ENCODE data around the gene TMEM270. TPM values are rescaled to one million over a fixed set of nuclear protein-coding genes. Genes with fewer than 3 reads are reported as not detected.

TMEM270 gene
- total and polyA plus RNA-seq, 7 donors: 0.39 TPM; not detected in 6

GRCh38 chr7:73904219-73905137 lies 43.5 kb downstream of the TMEM270 start:
- no peaks in the 10 kb centered on the region for H3K9me3 ChIP-seq
- TF ChIP-seq POLR2AphosphoS5 (IDR thresholded peaks at IDR 0.05) (no peak), CTCF (IDR thresholded peaks at IDR 0.05) (no peak), POLR2A (IDR thresholded peaks at IDR 0.05) (no peak), EP300 (IDR thresholded peaks at IDR 0.05) (no peak)
- H3K36me3 ChIP-seq: no peaks in the 10 kb centered on the region
- WGBS, 2 donors: 71 to 79% methylated on average over 24 of the region's 24 CpGs
- DNase-seq: peak; percentile 55
- intact Hi-C loops (cut with DNase I): no loop called here
- no peak overlapping the region for H3K27ac ChIP-seq
- peaks cover 0 to 23% (median 6%) of the 10 kb centered on the region in 4 donors for H3K4me1 ChIP-seq
- H3K27me3 ChIP-seq: no peaks in the 10 kb centered on the region
- no peak overlapping the region for H3K4me3 ChIP-seq

- Histone ChIP-seq H3K27ac (no peak overlapping the region), H3K4me1 (peaks cover 0 to 14% (median 2%) of the 10 kb centered on the region in 4 donors), H3K27me3 (no peaks in the 10 kb centered on the region), H3K4me3 (no peak overlapping the region), H3K9me3 (no peaks in the 10 kb centered on the region), H3K36me3 (no peaks in the 10 kb centered on the region)
- peak; percentile 45 for DNase-seq
- intact Hi-C loops (cut with DNase I): no loop called here
- WGBS, 2 donors: 92% methylated on average over 15 of the region's 15 CpGs
- TF ChIP-seq POLR2A (IDR thresholded peaks at IDR 0.05) (no peak), CTCF (IDR thresholded peaks at IDR 0.05) (no peak), EP300 (IDR thresholded peaks at IDR 0.05) (no peak), POLR2AphosphoS5 (IDR thresholded peaks at IDR 0.05) (no peak)
These were observed 44.4 kb downstream of the TMEM270 start for GRCh38 chr7:73905360-73905759.

- Histone ChIP-seq H3K4me1 (peaks cover 0 to 9% (median 0%) of the 10 kb centered on the region in 4 donors), H3K36me3 (no peaks in the 10 kb centered on the region), H3K4me3 (no peak overlapping the region), H3K27ac (no peak overlapping the region), H3K9me3 (no peaks in the 10 kb centered on the region), H3K27me3 (no peaks in the 10 kb centered on the region)
- 89% methylated on average over 13 of the region's 13 CpGs for WGBS, 2 donors
- no peak for TF ChIP-seq POLR2A (IDR thresholded peaks at IDR 0.05)
- no peak for TF ChIP-seq EP300 (IDR thresholded peaks at IDR 0.05)
- TF ChIP-seq CTCF (IDR thresholded peaks at IDR 0.05): no peak
- TF ChIP-seq POLR2AphosphoS5 (IDR thresholded peaks at IDR 0.05): no peak
- peak; percentile 45 for DNase-seq
- intact Hi-C loops (cut with DNase I): no loop called here
These were observed 45.9 kb downstream of the TMEM270 start for GRCh38 chr7:73906874-73907273.

- Histone ChIP-seq H3K4me3 (no peak overlapping the region), H3K36me3 (no peaks in the 10 kb centered on the region), H3K27me3 (no peaks in the 10 kb centered on the region), H3K9me3 (no peaks in the 10 kb centered on the region), H3K4me1 (peaks cover 0 to 9% (median 0%) of the 10 kb centered on the region in 4 donors), H3K27ac (no peak overlapping the region)
- peak; percentile 50 for DNase-seq
- TF ChIP-seq CTCF (IDR thresholded peaks at IDR 0.05) (no peak), EP300 (IDR thresholded peaks at IDR 0.05) (no peak), POLR2A (IDR thresholded peaks at IDR 0.05) (no peak), POLR2AphosphoS5 (IDR thresholded peaks at IDR 0.05) (no peak)
- intact Hi-C loops (cut with DNase I): no loop called here
- WGBS, 2 donors: 92 to 95% methylated on average over 12 of the region's 12 CpGs
These were observed 46.7 kb downstream of the TMEM270 start for GRCh38 chr7:73907554-73908122.

Data from sigmoid colon (tissue), 7 donors.